ENCODE results near the gene UBQLN4.
A peak's percentile ranks its signal among the peaks of the same experiment; 100 is the strongest.

Gene UBQLN4

DNA sequence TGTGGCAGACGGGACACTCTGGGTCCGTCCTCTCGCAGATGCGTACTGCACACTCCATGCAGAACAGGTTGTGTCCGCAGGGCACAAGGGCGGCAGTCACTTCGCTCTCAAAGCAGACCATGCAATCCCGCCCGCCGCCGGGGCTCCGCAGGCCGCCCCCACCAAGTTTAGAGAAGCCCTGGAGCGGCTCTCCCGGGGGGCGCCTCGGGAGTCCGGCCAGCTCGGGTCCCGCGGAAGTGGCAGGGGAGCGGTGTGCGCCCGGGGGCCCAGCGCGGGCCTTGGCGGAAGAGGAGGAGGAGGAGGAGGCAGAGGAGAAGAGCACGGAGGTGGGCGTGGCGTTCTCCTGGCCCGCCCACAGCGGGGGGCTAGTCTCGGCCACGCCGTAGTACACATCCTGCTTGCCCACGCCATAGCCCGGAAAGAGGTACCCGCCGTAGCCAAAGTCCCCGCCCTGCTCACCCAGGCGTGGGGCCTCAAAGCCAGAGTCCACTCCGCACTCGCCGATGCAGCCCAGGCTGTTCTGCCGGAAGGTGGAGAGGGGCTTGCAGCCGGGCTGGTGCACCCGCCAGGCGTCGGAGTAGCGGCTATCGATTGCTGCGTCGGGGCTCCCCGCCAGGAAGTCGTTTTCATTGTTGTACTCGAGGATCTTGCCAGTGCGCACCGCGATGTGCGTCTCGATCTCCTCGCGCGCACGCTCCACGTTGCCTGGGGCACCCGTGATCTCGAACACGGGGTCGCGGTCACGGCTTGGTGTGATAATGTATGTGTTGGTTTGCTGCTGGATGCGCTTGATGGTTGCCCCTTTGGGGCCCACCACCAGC, 23.2 kb upstream of the UBQLN4 start:
- no peak for TF ChIP-seq CREB1 (IDR thresholded peaks at IDR 0.05; ENCODE audit: low read depth)
- TF ChIP-seq, protein P1, sequence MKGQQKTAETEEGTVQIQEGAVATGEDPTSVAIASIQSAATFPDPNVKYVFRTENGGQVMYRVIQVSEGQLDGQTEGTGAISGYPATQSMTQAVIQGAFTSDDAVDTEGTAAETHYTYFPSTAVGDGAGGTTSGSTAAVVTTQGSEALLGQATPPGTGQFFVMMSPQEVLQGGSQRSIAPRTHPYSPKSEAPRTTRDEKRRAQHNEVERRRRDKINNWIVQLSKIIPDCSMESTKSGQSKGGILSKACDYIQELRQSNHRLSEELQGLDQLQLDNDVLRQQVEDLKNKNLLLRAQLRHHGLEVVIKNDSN (IDR thresholded peaks at IDR 0.05) = no peak
- TF ChIP-seq, protein P2, sequence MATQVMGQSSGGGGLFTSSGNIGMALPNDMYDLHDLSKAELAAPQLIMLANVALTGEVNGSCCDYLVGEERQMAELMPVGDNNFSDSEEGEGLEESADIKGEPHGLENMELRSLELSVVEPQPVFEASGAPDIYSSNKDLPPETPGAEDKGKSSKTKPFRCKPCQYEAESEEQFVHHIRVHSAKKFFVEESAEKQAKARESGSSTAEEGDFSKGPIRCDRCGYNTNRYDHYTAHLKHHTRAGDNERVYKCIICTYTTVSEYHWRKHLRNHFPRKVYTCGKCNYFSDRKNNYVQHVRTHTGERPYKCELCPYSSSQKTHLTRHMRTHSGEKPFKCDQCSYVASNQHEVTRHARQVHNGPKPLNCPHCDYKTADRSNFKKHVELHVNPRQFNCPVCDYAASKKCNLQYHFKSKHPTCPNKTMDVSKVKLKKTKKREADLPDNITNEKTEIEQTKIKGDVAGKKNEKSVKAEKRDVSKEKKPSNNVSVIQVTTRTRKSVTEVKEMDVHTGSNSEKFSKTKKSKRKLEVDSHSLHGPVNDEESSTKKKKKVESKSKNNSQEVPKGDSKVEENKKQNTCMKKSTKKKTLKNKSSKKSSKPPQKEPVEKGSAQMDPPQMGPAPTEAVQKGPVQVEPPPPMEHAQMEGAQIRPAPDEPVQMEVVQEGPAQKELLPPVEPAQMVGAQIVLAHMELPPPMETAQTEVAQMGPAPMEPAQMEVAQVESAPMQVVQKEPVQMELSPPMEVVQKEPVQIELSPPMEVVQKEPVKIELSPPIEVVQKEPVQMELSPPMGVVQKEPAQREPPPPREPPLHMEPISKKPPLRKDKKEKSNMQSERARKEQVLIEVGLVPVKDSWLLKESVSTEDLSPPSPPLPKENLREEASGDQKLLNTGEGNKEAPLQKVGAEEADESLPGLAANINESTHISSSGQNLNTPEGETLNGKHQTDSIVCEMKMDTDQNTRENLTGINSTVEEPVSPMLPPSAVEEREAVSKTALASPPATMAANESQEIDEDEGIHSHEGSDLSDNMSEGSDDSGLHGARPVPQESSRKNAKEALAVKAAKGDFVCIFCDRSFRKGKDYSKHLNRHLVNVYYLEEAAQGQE (IDR thresholded peaks at IDR 0.05; ENCODE audit: low read depth) = no peak
- TF ChIP-seq FOXM1 (IDR thresholded peaks at IDR 0.05; ENCODE audit: borderline replicate concordance, low read depth) = no peak
- no peak for TF ChIP-seq RAD21 (IDR thresholded peaks at IDR 0.05; ENCODE audit: low read depth)
- no peak for TF ChIP-seq ZBTB7A (IDR thresholded peaks at IDR 0.05; ENCODE audit: low read depth)
- TF ChIP-seq, protein P3, sequence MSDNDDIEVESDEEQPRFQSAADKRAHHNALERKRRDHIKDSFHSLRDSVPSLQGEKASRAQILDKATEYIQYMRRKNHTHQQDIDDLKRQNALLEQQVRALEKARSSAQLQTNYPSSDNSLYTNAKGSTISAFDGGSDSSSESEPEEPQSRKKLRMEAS (IDR thresholded peaks at IDR 0.05) = no peak
- no peak for TF ChIP-seq EP300 (IDR thresholded peaks at IDR 0.05; ENCODE audit: borderline replicate concordance)
- no peak for TF ChIP-seq CEBPB (IDR thresholded peaks at IDR 0.05)
- TF ChIP-seq TEAD4 (IDR thresholded peaks at IDR 0.05) = no peak
- TF ChIP-seq TAF1 (IDR thresholded peaks at IDR 0.05; ENCODE audit: low read depth) = no peak

DNA sequence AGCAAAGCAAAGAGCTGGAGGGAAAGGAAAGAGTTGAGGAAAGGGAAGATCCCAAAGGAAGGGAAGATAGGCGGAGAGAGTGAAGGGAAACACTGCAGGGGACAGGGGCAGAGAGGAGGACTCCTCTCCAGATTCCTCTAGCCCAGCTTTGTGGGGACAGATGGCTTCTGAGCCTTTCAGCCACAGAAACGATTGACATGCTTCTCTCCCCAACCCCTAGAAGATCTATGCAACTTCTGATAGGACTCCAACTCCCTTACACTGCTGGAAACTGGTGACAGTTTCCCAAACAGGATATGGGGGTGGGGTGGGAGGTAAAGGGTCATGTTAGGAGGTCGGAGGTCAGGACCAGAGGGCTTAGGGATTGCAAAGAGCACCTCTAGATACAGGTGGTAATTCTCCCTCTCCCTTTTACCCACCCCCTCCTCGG, 22.2 kb upstream of the UBQLN4 start:
- TF ChIP-seq, protein P3 (IDR thresholded peaks at IDR 0.05) = no peak
- TF ChIP-seq ZBTB7A (IDR thresholded peaks at IDR 0.05; ENCODE audit: low read depth) = no peak
- TF ChIP-seq FOXM1 (IDR thresholded peaks at IDR 0.05; ENCODE audit: borderline replicate concordance, low read depth) = no peak
- no peak for TF ChIP-seq TCF12 (IDR thresholded peaks at IDR 0.05; ENCODE audit: low read depth)
- no peak for TF ChIP-seq CREB1 (IDR thresholded peaks at IDR 0.05; ENCODE audit: low read depth)
- TF ChIP-seq TAF1 (IDR thresholded peaks at IDR 0.05; ENCODE audit: low read depth) = no peak
- TF ChIP-seq, protein P1 (IDR thresholded peaks at IDR 0.05) = no peak
- TF ChIP-seq YY1 (IDR thresholded peaks at IDR 0.05; ENCODE audit: low read depth) = no peak
- no peak for TF ChIP-seq NFIC (IDR thresholded peaks at IDR 0.05)
- TF ChIP-seq EGR1 (IDR thresholded peaks at IDR 0.05) = no peak
- no peak for TF ChIP-seq CEBPB (IDR thresholded peaks at IDR 0.05)
- TF ChIP-seq, protein P2 (IDR thresholded peaks at IDR 0.05; ENCODE audit: low read depth) = no peak
- TF ChIP-seq TEAD4 (IDR thresholded peaks at IDR 0.05) = no peak
- no peak for TF ChIP-seq EP300 (IDR thresholded peaks at IDR 0.05; ENCODE audit: borderline replicate concordance)
- no peak for TF ChIP-seq RAD21 (IDR thresholded peaks at IDR 0.05; ENCODE audit: low read depth)

DNA sequence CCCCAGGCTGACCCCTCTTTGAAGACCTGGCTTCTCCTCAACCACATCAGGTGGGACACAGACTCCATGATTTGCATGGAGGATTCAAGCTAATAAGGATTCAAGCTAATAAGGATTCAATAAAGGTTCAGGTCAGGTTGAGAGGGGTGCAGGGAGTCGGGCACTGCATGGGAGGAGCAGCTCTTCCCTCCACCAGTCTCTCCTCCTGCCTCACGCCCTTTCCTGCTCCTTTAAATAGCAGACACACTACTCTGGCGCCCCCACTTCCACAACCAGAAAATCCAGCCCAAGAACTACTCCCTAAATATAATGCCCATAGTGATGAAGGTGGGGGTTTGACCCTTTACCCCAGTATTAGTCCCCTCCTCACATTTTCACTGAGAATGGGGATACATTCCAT, 21.6 kb upstream of the UBQLN4 start:
- TF ChIP-seq ZBTB7A (IDR thresholded peaks at IDR 0.05; ENCODE audit: low read depth) = no peak
- peak; percentile 33; the same call in 1 of the 2 replicates for TF ChIP-seq RAD21 (IDR thresholded peaks at IDR 0.05; ENCODE audit: low read depth)
- peak; percentile 41; the same call in 1 of the 2 replicates for TF ChIP-seq EP300 (IDR thresholded peaks at IDR 0.05; ENCODE audit: borderline replicate concordance)
- no peak for TF ChIP-seq TEAD4 (IDR thresholded peaks at IDR 0.05)

DNA sequence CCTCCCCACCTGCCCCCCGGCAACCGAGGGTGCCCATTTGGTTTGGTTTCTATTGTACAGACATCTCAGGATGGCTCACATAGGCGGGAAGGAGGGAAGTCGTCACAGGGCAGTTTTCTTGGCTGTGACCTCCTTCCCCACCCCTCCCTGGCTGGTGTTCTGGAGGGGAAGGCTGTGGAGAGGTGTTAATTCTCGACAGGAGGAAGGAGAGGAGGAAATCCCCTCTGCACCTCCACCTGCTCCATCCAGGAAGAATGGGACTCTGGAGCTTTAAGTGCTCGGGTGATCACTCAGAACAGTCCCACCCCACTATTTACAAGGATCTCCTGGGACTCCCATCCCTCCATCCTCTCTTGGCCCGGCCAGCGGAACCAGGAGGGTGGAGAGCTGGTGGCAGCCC, 21.1 kb upstream of the UBQLN4 start:
- no peak for TF ChIP-seq EP300 (IDR thresholded peaks at IDR 0.05; ENCODE audit: borderline replicate concordance)
- no peak for TF ChIP-seq YY1 (IDR thresholded peaks at IDR 0.05; ENCODE audit: low read depth)
- TF ChIP-seq CREB1 (IDR thresholded peaks at IDR 0.05; ENCODE audit: low read depth) = no peak
- no peak for TF ChIP-seq ZBTB7A (IDR thresholded peaks at IDR 0.05; ENCODE audit: low read depth)
- TF ChIP-seq, protein P2 (IDR thresholded peaks at IDR 0.05; ENCODE audit: low read depth) = no peak
- no peak for TF ChIP-seq RAD21 (IDR thresholded peaks at IDR 0.05; ENCODE audit: low read depth)
- no peak for TF ChIP-seq TEAD4 (IDR thresholded peaks at IDR 0.05)
- TF ChIP-seq TAF1 (IDR thresholded peaks at IDR 0.05; ENCODE audit: low read depth) = no peak
- no peak for TF ChIP-seq TCF12 (IDR thresholded peaks at IDR 0.05; ENCODE audit: low read depth)
- TF ChIP-seq FOXM1 (IDR thresholded peaks at IDR 0.05; ENCODE audit: borderline replicate concordance, low read depth) = no peak
- TF ChIP-seq, protein P3 (IDR thresholded peaks at IDR 0.05) = no peak
- TF ChIP-seq CEBPB (IDR thresholded peaks at IDR 0.05) = no peak
- TF ChIP-seq NFIC (IDR thresholded peaks at IDR 0.05) = no peak
- TF ChIP-seq, protein P1 (IDR thresholded peaks at IDR 0.05) = no peak
- TF ChIP-seq EGR1 (IDR thresholded peaks at IDR 0.05) = no peak

All from Ishikawa (cell line).